Caki2 (cell line): ENCODE results near the gene MACO1. TPM values are rescaled to one million over a fixed set of nuclear protein-coding genes. Genes with fewer than 3 reads are reported as not detected.
"Not testable (repeated sequence)": the region's sequence is repeated elsewhere in the genome, so short reads cannot be mapped to it uniquely, and the experiment has no call there.

ENCODE experiments used
- DNase-seq: peaks from one replicate; pipeline ENCODE4 v3.0.0-alpha.2; 2015; ENCODE audit warnings: low read depth
- in situ Hi-C: cut with HindIII; loops from 2 replicates; pipeline ENCODE4 v1.10.0; 2016; ENCODE audit warnings: low sequenced_read_pairs, low pct_unique_long_range_greater_than_20kb, mixed read lengths
- total RNA-seq: library from RNA; depleted of rRNA; stranded (reverse); fragments of >200 nt; shearing (Covaris generic); gene quantifications from 2 replicates; pipeline ENCODE4 v1.2.3, GENCODE V29; 2014; ENCODE audit warnings: low replicate concordance; rRNA removed

MACO1 gene, protein sequence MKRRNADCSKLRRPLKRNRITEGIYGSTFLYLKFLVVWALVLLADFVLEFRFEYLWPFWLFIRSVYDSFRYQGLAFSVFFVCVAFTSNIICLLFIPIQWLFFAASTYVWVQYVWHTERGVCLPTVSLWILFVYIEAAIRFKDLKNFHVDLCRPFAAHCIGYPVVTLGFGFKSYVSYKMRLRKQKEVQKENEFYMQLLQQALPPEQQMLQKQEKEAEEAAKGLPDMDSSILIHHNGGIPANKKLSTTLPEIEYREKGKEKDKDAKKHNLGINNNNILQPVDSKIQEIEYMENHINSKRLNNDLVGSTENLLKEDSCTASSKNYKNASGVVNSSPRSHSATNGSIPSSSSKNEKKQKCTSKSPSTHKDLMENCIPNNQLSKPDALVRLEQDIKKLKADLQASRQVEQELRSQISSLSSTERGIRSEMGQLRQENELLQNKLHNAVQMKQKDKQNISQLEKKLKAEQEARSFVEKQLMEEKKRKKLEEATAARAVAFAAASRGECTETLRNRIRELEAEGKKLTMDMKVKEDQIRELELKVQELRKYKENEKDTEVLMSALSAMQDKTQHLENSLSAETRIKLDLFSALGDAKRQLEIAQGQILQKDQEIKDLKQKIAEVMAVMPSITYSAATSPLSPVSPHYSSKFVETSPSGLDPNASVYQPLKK
- total RNA-seq = 12.0 and 15.0 TPM in 2 replicates

DNA sequence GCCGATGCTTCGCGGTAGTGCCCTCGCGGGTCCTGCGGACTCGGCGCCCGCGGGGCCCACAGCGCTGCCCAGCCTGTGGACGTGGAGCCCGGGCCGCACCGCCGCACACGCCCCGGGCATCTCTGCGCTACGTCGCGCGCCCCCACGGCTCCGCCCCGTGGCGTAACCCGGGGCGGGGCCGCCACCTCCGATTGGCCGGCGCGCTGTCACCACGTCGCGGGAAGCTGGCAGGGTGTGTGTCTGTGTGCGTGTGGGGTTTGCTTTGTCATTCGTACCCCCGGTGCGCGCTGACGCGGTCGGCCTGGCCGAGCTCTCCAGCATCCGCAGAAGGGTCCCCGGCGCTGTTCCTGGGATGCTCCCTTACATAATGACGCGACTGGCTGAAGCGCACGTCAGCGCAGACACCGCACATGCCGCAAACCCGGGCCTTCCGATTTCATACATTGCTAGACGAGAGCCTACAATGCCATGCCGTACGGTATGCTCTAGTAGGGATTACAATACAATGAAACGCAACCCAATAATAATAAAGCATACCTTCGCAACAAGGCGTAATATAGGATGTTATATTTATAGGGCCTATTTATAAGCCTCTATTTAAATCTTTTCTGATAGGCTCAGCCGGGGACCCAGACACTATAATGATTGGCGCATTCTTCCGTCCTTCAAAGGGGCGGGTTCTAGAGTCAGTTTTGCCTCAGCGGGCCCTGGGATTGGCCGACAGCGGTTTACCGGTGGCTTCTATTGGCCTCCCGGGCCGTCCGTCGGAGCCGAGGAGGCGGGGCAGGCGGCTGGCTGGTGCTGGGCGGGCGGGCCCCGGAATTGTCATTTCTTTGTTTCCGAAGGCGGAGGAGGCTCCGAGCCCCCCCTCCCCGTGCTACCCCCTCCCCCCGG is at the start of gene MACO1:
TSS of gene MACO1 (plus strand) at position 825 of the 894 bp plus-strand sequence. CDS start 202 bp downstream, outside the sequence.
- in situ Hi-C loops = no loop called here
- peak; percentile 92 for DNase-seq

- DNase-seq, in situ Hi-C loops: not testable (repeated sequence)
Measured at GRCh38 chr1:25382543-25382942, 48.2 kb upstream of the MACO1 start.

DNA sequence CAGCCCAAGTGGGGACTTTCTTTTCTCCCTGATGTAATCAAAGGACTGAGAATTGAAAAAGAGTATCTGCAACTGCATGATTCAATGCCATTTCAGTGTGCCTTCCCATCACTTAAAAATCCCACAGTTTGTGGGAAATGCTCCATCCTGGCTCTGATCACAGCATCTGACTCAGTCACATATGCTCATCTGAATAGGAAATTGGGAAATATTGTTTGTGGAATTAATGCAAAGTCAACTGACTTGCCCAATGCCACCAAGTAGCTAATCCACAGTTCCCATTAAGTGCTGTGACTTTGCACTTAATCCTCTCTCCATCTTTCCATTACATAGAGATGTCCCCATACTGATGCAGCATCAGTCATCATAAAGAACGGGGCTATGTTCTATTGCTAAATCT is 47.6 kb upstream of the MACO1 start:
- in situ Hi-C loops, DNase-seq: not testable (repeated sequence)

DNA sequence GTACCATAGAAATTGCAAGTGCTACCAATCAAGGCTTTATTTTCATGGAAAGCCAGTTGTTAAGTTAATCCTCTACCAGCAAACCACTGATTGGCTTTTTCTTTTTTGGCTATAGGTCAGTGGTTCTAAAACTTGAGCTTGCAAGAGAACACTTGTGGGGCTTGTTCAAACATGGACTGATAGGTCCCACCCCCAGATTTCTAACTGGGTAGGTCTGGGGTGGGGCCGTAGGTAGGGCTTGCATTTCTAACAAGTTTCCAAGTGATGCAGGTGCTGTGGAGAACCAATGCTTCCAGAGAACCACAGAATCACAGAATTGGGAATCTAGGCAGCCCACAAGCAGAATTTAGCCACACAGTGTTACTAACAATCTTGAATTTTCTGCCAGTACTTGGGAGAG is 46.8 kb upstream of the MACO1 start:
- DNase-seq, in situ Hi-C loops: not testable (repeated sequence)

DNA sequence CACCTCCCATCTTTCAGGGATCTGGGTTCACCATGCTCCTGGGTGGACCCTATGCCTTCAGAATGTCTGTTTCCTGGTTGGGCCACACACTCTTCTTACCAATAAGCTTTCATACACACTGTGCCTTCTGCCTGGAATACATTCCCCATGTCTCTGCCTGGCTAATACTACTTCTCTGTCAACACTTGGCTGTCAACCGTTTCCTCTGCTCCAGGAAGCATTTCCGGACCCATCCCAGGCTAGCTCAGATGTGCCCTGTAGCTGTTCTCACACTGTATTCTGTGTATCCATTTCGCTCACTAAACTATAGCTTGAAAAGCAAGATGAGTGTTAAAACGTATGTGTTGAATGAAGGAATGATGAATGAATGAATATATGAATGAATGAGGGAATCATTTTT is 43.6 kb upstream of the MACO1 start:
- in situ Hi-C loops = not testable (repeated sequence)

GRCh38 chr1:25388691-25389090 is 42.0 kb upstream of the MACO1 start:
- in situ Hi-C loops = not testable (repeated sequence)

More for the DNA sequence above, 43.6 kb upstream of the MACO1 start:
- DNase-seq = not testable (repeated sequence)

DNA sequence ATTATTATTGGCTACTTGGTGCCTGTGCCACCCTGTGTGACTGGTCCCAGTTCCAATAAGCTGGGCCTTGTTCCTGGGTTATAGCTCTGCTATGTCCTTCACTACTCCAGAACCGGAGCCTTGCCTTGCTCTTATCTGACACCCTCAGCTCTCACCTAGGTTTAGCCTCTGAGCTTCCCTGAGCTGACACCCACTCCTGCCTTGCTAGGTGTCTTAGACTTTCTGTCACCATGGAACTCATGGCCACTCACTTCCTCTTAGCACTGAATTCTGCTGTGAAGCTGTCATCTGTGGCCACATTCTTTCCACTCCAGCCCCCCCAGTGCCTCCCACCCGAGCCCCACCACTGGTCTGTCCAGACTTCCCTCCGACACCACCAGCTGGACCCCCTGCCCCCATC is 41.0 kb upstream of the MACO1 start:
- in situ Hi-C loops, DNase-seq: not testable (repeated sequence)

More at GRCh38 chr1:25388691-25389090, 42.0 kb upstream of the MACO1 start:
- not testable (repeated sequence) for DNase-seq

- in situ Hi-C loops = no loop called here
- DNase-seq = no peak
Measured at GRCh38 chr1:25392841-25393240, 37.9 kb upstream of the MACO1 start.

- DNase-seq, in situ Hi-C loops: not testable (repeated sequence)
Measured at GRCh38 chr1:25397549-25397948, 33.1 kb upstream of the MACO1 start.

DNA sequence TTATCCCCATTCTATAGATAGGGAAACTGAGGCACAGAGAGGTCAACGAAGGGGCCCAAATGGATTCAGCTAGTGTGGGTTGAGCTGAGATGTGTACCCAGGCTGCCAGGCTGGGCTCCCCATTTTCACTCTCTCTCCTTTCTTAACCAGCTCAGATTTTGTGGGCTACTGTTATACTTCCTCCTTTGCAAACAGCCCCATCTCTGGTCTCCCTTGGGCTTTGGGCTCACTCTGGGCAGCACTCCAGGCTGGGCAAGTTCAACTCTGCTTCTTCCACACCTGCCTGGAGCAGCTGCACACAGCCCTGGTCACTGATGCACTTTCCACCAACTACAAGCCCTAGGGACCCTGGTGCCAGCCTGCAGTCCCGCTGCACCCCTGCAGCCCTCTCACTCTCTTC is 32.6 kb upstream of the MACO1 start:
- DNase-seq, in situ Hi-C loops: not testable (repeated sequence)

DNA sequence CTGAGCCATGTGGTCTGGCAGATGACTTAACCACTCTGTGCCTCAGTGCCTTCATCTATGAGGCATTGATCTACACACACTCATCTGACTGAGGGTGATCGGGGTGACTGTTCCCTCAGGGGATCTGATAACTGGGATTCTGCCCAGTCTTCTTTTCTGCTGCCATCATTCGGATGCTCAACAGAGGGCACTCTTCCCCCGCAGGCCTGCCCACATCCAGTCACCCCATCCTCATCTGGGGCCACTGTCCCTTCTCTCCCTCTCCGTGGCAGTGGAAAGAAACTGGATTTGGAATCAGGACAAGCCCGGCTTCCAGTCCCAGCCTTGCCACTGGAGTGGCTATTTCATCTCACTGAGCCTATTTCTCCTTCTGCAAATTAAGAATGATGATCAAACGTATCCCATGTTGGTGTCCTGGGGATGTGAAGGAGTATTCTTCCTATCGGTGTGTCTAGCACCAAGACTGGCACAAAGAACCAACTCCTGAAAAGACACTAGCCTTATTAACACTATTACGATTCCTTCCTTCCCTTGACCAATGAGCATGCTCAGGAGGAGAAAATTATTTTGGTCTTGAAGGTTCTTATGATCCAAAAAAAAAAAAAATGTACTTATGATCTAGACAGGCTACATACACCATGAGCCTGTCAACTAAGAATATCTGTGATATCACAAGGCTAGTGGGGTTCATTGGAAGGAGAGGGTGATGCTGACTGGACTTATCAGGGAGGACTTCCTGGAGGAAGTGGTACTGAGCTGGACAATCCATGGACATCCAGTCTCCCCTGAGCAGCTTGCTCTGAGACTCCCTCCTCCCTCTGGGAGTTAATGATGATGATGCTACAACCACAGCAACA is 27.5 kb upstream of the MACO1 start:
- in situ Hi-C loops, DNase-seq: not testable (repeated sequence)

DNA sequence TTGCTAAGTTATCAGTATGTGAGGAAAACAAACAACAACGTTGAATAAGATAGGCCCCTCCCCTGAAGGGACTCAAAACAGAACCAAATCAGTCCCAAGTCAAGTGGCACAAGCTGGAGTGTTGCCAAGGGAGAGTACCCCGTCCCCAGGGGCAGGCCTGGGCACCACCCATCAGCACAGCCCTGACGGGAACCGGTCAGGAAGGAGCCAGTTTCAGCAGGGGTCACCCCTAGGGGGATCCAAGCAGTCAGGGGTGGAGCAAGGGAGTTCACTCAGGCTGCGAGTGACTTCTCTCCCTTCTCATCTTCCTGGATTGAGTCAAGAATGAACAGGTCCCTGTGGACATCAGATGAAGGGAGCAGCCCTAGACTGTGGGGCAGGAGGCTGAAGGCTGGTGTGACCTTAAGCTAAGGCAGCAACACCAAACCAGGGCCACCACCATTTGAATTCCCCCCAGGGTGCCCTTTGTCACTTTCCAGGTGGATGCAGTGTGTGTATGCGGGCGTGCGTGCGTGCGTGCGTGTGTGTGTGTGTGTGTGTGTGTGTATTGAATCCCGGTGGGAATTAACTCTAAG is 24.9 kb upstream of the MACO1 start:
- in situ Hi-C loops, DNase-seq: not testable (repeated sequence)

DNA sequence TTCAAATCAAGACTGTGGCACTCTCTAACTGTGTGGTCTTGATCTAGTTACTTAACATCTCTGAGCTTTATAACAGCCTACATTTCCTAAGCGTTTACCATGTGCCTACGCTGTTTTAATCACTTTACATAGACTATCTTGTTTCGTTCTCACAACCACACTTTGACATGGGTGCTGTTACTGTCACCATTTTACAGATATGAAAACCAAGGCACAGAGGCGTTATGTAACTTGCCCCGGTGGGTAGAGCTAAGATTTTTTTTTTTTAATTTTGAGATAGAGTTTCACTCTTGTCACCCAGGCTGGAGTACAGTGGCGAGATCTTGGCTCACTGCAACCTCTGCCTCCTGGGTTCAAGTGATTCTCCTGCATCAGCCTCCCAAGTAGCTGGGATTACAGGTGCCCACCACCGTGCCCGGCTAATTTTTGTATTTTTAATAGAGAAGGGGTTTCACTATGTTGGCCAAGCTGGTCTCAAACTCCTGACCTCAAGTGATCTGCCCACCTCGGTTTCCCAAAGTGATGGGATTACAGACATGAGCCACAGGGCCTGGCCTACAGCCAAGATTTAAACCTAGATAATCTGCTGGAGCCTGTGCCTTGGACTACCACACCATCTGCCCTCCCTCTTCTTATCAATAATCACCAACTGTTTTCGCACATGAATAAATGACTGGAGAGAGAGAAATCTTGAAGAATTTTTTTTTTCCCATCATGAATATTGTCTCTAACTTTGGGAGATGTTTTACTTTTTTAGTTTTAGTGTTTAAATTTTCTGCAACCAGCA is 20.9 kb upstream of the MACO1 start:
- DNase-seq, in situ Hi-C loops: not testable (repeated sequence)

DNA sequence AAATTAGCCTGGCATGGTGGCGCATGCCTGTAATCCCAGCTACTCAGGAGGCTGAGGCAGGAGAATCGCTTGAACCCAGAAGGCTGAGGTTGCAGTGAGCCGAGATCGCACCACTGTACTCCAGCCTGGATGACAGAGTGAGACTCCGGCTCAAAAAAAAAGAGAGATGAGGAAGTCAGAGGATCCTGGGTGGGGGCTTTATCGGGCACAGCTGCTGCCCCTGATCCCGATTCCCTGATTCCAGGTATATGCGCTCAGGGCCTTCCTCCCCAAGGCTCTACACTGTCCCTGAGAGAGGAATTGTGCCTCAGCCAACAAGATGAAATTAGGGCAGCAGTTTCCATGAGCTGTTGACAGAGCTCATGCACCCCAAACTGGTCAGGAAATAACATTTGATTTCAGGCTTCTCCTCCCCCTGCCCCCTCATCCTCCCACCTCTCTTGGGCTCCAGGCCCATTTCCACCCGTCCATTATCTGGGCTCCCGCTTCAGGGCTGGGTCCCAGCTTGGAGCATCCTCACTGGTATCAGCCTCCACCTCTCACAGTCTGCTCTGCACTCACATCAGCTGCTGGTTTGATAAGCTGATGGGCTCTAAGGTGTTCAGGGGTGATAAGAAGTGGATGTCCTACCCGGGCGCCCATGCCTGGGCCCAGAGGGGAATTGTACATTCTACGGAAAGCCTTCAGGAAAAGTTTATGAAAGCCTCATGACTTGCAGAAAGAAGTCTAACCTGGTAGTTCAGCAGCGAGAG is 17.6 kb upstream of the MACO1 start:
- DNase-seq, in situ Hi-C loops: not testable (repeated sequence)

- in situ Hi-C loops, DNase-seq: not testable (repeated sequence)
Measured at GRCh38 chr1:25414157-25414556, 16.5 kb upstream of the MACO1 start.

DNA sequence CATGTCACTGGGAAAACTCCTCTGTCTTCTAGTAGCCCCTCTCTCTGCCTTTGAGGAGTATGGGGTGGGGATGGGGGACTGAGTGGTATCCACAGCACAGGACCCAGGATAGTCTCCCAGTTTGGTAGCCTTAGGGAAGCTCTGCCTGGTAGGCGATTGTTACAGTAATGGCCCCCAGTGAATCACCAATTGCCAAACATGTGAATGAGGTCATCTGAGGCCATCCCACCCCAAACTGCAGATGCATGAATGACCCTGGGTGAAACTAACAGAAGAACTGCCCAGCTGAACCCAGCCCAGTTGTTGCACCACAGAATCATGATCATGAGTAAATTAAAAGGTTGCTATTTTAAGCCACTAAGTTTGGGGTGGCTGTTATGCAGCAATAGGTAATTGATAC is 16.1 kb upstream of the MACO1 start:
- DNase-seq, in situ Hi-C loops: not testable (repeated sequence)
